Measurements from ENCODE around the gene TMEM255B. TPM values are rescaled to one million over a fixed set of nuclear protein-coding genes. Genes with fewer than 3 reads are reported as not detected.

TMEM255B gene
- total RNA-seq, 1 donor from 2014 or later: 321 TPM

DNA sequence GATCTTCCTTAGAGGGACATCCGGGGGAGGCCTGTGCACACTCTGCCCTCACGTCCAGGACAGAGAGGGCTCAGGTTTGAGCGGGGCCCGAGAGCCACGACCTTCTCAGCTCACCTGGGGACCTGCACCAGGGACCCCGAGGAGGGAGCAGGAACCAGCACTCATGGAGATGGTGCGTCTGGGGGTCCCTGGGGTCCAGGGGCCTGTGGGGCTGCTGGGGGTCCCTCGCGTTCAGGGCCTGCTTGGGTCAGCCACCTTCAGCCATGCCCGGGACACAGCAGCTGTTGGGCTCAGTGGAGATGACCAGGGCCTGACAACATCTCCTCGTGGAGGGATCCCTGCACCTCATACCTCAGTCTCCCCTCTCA lies 47.1 kb downstream of the TMEM255B start:
- H3K4me1 Mint-ChIP-seq (ENCODE audit: unreplicated experiment): peaks cover 3% of the 10 kb centered on the region
- DNase-seq (ENCODE audit: low spot score): no peak
- peaks cover 5% of the 10 kb centered on the region for H3K9me3 Mint-ChIP-seq (ENCODE audit: unreplicated experiment)
- TF ChIP-seq, protein P1, sequence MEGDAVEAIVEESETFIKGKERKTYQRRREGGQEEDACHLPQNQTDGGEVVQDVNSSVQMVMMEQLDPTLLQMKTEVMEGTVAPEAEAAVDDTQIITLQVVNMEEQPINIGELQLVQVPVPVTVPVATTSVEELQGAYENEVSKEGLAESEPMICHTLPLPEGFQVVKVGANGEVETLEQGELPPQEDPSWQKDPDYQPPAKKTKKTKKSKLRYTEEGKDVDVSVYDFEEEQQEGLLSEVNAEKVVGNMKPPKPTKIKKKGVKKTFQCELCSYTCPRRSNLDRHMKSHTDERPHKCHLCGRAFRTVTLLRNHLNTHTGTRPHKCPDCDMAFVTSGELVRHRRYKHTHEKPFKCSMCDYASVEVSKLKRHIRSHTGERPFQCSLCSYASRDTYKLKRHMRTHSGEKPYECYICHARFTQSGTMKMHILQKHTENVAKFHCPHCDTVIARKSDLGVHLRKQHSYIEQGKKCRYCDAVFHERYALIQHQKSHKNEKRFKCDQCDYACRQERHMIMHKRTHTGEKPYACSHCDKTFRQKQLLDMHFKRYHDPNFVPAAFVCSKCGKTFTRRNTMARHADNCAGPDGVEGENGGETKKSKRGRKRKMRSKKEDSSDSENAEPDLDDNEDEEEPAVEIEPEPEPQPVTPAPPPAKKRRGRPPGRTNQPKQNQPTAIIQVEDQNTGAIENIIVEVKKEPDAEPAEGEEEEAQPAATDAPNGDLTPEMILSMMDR (IDR thresholded peaks at IDR 0.05; ENCODE audit: unreplicated experiment): no peak
- peaks cover 35% of the 10 kb centered on the region for H3K36me3 Mint-ChIP-seq (ENCODE audit: low read depth, unreplicated experiment)
- H3K27ac Mint-ChIP-seq (ENCODE audit: unreplicated experiment): no peak overlapping the region
- peak overlapping the region; percentile 65 for H3K4me3 Mint-ChIP-seq (ENCODE audit: unreplicated experiment)
- H3K27me3 Mint-ChIP-seq (ENCODE audit: unreplicated experiment): peaks cover 19% of the 10 kb centered on the region

DNA sequence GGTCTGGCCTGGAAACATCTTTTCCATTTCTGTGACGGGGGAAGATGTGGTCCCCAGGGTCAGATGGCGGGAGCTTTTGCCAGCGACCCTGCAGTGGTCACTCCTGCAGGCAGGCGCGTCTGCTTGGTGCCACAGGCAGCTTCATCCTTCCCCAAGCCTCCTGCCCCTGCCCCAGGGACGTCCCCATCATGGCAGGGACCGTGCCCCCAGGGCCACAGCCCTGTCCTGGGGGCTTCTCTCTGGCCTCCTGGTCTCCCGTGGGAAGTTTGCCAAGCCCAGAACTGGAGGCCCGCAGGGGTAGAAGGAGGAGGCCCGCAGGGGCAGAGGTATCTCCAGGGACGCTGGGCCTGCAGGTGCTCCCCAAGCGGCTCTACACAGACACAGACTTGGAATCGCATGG lies 47.5 kb downstream of the TMEM255B start:
- Mint-ChIP-seq H3K27me3 (ENCODE audit: unreplicated experiment) (peaks cover 20% of the 10 kb centered on the region), H3K4me3 (ENCODE audit: unreplicated experiment) (no peak overlapping the region), H3K36me3 (ENCODE audit: low read depth, unreplicated experiment) (peaks cover 35% of the 10 kb centered on the region), H3K27ac (ENCODE audit: unreplicated experiment) (no peak overlapping the region), H3K9me3 (ENCODE audit: unreplicated experiment) (peaks cover 5% of the 10 kb centered on the region), H3K4me1 (ENCODE audit: unreplicated experiment) (peaks cover 3% of the 10 kb centered on the region)
- TF ChIP-seq, protein P1 (IDR thresholded peaks at IDR 0.05; ENCODE audit: unreplicated experiment): no peak
- DNase-seq (ENCODE audit: low spot score): no peak

DNA sequence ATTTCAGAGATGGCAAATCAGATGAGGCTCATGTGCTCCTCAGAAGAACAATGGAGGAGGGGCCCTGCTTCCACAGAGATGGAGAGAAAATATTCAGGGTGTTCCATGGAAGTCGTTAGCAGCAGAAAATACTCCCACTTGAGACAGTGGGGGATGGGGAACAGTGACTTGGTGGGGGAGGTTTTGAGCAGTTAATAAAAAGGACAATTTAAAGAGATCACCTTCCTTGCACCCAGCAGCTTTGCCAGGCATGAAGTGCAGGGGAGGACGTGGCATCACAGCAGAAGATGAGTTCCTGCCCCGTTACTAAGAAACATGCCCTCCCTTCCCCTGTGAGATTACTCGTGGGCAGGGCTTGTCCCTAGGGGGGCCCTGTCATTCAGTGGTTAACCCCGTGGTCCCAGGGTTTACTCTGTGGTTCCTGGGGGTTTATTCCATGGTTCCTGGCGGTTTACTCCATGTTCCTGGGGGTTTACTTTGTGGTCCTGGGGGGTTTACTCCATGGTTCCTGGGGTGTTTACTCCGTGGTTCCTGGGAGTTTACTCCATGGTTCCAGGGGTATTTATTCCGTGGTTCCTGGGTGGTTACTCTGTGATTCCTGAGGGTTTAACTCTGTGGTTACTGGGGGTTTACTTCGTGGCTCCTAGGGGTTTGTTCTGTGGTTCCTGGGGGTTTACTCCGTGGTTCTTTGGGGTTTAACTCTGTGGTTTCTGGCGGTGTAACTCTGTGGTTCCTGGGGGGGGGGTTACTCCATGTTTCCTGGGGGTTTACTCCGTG lies 49.2 kb downstream of the TMEM255B start:
- TF ChIP-seq, protein P1 (IDR thresholded peaks at IDR 0.05; ENCODE audit: unreplicated experiment): no peak
- peaks cover 3% of the 10 kb centered on the region for H3K4me1 Mint-ChIP-seq (ENCODE audit: unreplicated experiment)
- peak overlapping the region; percentile 78 for H3K4me3 Mint-ChIP-seq (ENCODE audit: unreplicated experiment)
- no peak for DNase-seq (ENCODE audit: low spot score)
- peaks cover 36% of the 10 kb centered on the region for H3K36me3 Mint-ChIP-seq (ENCODE audit: low read depth, unreplicated experiment)
- H3K9me3 Mint-ChIP-seq (ENCODE audit: unreplicated experiment): peaks cover 5% of the 10 kb centered on the region
- peaks cover 20% of the 10 kb centered on the region for H3K27me3 Mint-ChIP-seq (ENCODE audit: unreplicated experiment)
- peak overlapping the region; percentile 30 for H3K27ac Mint-ChIP-seq (ENCODE audit: unreplicated experiment)

DNA sequence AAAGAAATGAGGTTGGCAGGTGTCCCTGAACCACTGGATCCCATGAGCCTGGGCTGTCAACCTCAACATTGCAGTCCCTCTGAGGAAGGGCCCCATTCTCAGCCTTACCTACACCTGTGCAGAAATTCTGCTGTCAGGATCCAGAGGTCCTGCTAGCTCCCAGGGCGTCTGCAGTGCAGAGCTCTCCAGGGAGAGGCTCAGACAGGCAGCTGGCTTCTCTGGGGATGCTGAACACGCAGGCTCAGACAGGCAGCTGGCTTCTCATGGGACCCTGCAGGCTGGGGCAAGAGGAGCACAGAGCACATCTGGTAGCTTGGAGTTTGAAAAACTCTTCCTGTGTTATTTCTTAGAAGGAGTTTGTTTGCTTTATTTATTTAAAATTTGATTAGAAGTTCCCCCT lies 50.9 kb downstream of the TMEM255B start:
- TF ChIP-seq, protein P1 (IDR thresholded peaks at IDR 0.05; ENCODE audit: unreplicated experiment): no peak
- H3K4me1 Mint-ChIP-seq (ENCODE audit: unreplicated experiment): peaks cover 5% of the 10 kb centered on the region
- H3K27ac Mint-ChIP-seq (ENCODE audit: unreplicated experiment): peak overlapping the region; percentile 84
- H3K9me3 Mint-ChIP-seq (ENCODE audit: unreplicated experiment): peaks cover 5% of the 10 kb centered on the region
- peaks cover 36% of the 10 kb centered on the region for H3K36me3 Mint-ChIP-seq (ENCODE audit: low read depth, unreplicated experiment)
- peak overlapping the region; percentile 85 for H3K4me3 Mint-ChIP-seq (ENCODE audit: unreplicated experiment)
- no peak for DNase-seq (ENCODE audit: low spot score)
- H3K27me3 Mint-ChIP-seq (ENCODE audit: unreplicated experiment): peaks cover 22% of the 10 kb centered on the region

DNA sequence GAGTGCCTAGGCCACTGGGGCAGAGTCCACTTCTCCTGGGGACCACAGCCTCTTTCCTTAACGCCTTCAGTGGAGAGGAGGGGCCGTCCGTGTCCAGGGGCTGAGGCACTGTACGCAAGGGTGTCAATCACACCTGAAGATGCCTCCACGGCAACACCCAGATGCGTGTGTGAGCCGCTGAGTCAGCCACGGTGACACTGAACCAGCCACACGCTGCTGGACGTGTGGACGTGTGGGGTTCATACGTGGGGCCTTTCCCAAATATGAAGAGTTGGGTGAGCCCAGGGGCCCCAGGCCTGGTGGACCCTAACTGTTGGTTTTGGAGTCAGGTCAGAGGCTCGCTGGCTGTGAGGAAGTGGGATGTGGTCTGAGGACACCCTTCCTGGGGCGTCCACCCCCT lies 51.6 kb downstream of the TMEM255B start:
- no peak overlapping the region for H3K4me3 Mint-ChIP-seq (ENCODE audit: unreplicated experiment)
- H3K36me3 Mint-ChIP-seq (ENCODE audit: low read depth, unreplicated experiment): peaks cover 39% of the 10 kb centered on the region
- DNase-seq (ENCODE audit: low spot score): no peak
- TF ChIP-seq, protein P1 (IDR thresholded peaks at IDR 0.05; ENCODE audit: unreplicated experiment): no peak
- peaks cover 25% of the 10 kb centered on the region for H3K27me3 Mint-ChIP-seq (ENCODE audit: unreplicated experiment)
- peaks cover 9% of the 10 kb centered on the region for H3K4me1 Mint-ChIP-seq (ENCODE audit: unreplicated experiment)
- H3K27ac Mint-ChIP-seq (ENCODE audit: unreplicated experiment): peak overlapping the region; percentile 84
- peaks cover 5% of the 10 kb centered on the region for H3K9me3 Mint-ChIP-seq (ENCODE audit: unreplicated experiment)
